ENCODE results near the gene SERF1A. TPM values are rescaled to one million over a fixed set of nuclear protein-coding genes. Genes with fewer than 3 reads are reported as not detected.
"Not testable (repeated sequence)": the region's sequence is repeated elsewhere in the genome, so short reads cannot be mapped to it uniquely, and the experiment has no call there.

SERF1A gene
- total RNA-seq (ENCODE audit: low replicate concordance) = 10.0 and 24.6 TPM in 2 replicates
- long read RNA-seq, transcript SERF1A-201 (3 exons, 963 nt) = major isoform, 5 of 7 reads
- long read RNA-seq, partial matches to known transcripts = 0 of 7 reads
- long read RNA-seq, other reads (novel, unspliced or antisense) = 1 of 7 reads

GRCh38 chr5:70900533-70901271, at the start of gene SERF1A:
Gene SERF1A (plus strand): TSS chr5:70900669. CDS start chr5:70900870, 201 bp downstream.
- not testable (repeated sequence) for H3K4me1 Mint-ChIP-seq (ENCODE audit: unreplicated experiment); DNase-seq (ENCODE audit: extremely low spot score, unreplicated experiment); H3K9me3 Mint-ChIP-seq; H3K27me3 Mint-ChIP-seq; H3K36me3 Mint-ChIP-seq; H3K27ac Mint-ChIP-seq; H3K4me3 Mint-ChIP-seq

- not testable (repeated sequence) for H3K27me3 Mint-ChIP-seq; H3K27ac Mint-ChIP-seq; H3K4me1 Mint-ChIP-seq (ENCODE audit: unreplicated experiment); DNase-seq (ENCODE audit: extremely low spot score, unreplicated experiment); H3K9me3 Mint-ChIP-seq; H3K4me3 Mint-ChIP-seq; H3K36me3 Mint-ChIP-seq
Measured at GRCh38 chr5:70866778-70867177, 33.7 kb upstream of the SERF1A start.

GRCh38 chr5:70870626-70871025, 29.8 kb upstream of the SERF1A start:
- not testable (repeated sequence) for DNase-seq (ENCODE audit: extremely low spot score, unreplicated experiment); H3K9me3 Mint-ChIP-seq; H3K27me3 Mint-ChIP-seq; H3K4me1 Mint-ChIP-seq (ENCODE audit: unreplicated experiment); H3K36me3 Mint-ChIP-seq; H3K27ac Mint-ChIP-seq; H3K4me3 Mint-ChIP-seq

- not testable (repeated sequence) for H3K9me3 Mint-ChIP-seq; H3K27ac Mint-ChIP-seq; H3K4me3 Mint-ChIP-seq; H3K36me3 Mint-ChIP-seq; H3K27me3 Mint-ChIP-seq; DNase-seq (ENCODE audit: extremely low spot score, unreplicated experiment); H3K4me1 Mint-ChIP-seq (ENCODE audit: unreplicated experiment)
Measured at GRCh38 chr5:70896076-70896475, 4.4 kb upstream of the SERF1A start.

GRCh38 chr5:70901272-70901571, 753 bp downstream of the SERF1A start:
- not testable (repeated sequence) for H3K27ac Mint-ChIP-seq; H3K27me3 Mint-ChIP-seq; DNase-seq (ENCODE audit: extremely low spot score, unreplicated experiment)

GRCh38 chr5:70906624-70907023, 6.2 kb downstream of the SERF1A start:
- not testable (repeated sequence) for H3K4me3 Mint-ChIP-seq; DNase-seq (ENCODE audit: extremely low spot score, unreplicated experiment); H3K4me1 Mint-ChIP-seq (ENCODE audit: unreplicated experiment); H3K27ac Mint-ChIP-seq; H3K36me3 Mint-ChIP-seq; H3K27me3 Mint-ChIP-seq; H3K9me3 Mint-ChIP-seq

More at GRCh38 chr5:70901272-70901571, 753 bp downstream of the SERF1A start:
- not testable (repeated sequence) for H3K36me3 Mint-ChIP-seq; H3K9me3 Mint-ChIP-seq; H3K4me1 Mint-ChIP-seq (ENCODE audit: unreplicated experiment); H3K4me3 Mint-ChIP-seq

GRCh38 chr5:70916829-70917228, 16.4 kb downstream of the SERF1A start:
- not testable (repeated sequence) for H3K4me1 Mint-ChIP-seq (ENCODE audit: unreplicated experiment); H3K27ac Mint-ChIP-seq; H3K4me3 Mint-ChIP-seq; DNase-seq (ENCODE audit: extremely low spot score, unreplicated experiment); H3K9me3 Mint-ChIP-seq; H3K36me3 Mint-ChIP-seq; H3K27me3 Mint-ChIP-seq

GRCh38 chr5:70925211-70925562, 24.7 kb downstream of the SERF1A start:
- DNase-seq (ENCODE audit: extremely low spot score, unreplicated experiment); H3K36me3 Mint-ChIP-seq; H3K9me3 Mint-ChIP-seq; H3K27ac Mint-ChIP-seq; H3K4me3 Mint-ChIP-seq; H3K27me3 Mint-ChIP-seq; H3K4me1 Mint-ChIP-seq (ENCODE audit: unreplicated experiment): not testable (repeated sequence)

- not testable (repeated sequence) for DNase-seq (ENCODE audit: extremely low spot score, unreplicated experiment); H3K36me3 Mint-ChIP-seq; H3K27me3 Mint-ChIP-seq; H3K4me3 Mint-ChIP-seq; H3K27ac Mint-ChIP-seq; H3K9me3 Mint-ChIP-seq; H3K4me1 Mint-ChIP-seq (ENCODE audit: unreplicated experiment)
Measured at GRCh38 chr5:70931709-70932368, 31.4 kb downstream of the SERF1A start.

- not testable (repeated sequence) for H3K36me3 Mint-ChIP-seq; H3K27ac Mint-ChIP-seq; H3K4me3 Mint-ChIP-seq; H3K9me3 Mint-ChIP-seq; H3K27me3 Mint-ChIP-seq; H3K4me1 Mint-ChIP-seq (ENCODE audit: unreplicated experiment); DNase-seq (ENCODE audit: extremely low spot score, unreplicated experiment)
Measured at GRCh38 chr5:70932560-70932959, 32.1 kb downstream of the SERF1A start.

- H3K27ac Mint-ChIP-seq; DNase-seq (ENCODE audit: extremely low spot score, unreplicated experiment); H3K4me3 Mint-ChIP-seq; H3K9me3 Mint-ChIP-seq; H3K36me3 Mint-ChIP-seq; H3K4me1 Mint-ChIP-seq (ENCODE audit: unreplicated experiment); H3K27me3 Mint-ChIP-seq: not testable (repeated sequence)
Measured at GRCh38 chr5:70953068-70953467, 52.6 kb downstream of the SERF1A start.

Other genes with a start within 250 kb of the SERF1A start
- 31.9 and 34.6 TPM in 2 replicates for gene SMN1, start 24.4 kb downstream of the SERF1A start, total RNA-seq (ENCODE audit: low replicate concordance)
- gene NAIP, start 124.7 kb downstream of the SERF1A start, total RNA-seq (ENCODE audit: low replicate concordance) = 10.4 and 16.4 TPM in 2 replicates
- gene GTF2H2, start 167.0 kb downstream of the SERF1A start, total RNA-seq (ENCODE audit: low replicate concordance) = 23.2 and 34.4 TPM in 2 replicates